Small intestine (tissue), 4 donors: Measurements from ENCODE around the gene RPL26. TPM values are rescaled to one million over a fixed set of nuclear protein-coding genes. Genes with fewer than 3 reads are reported as not detected.

ENCODE experiments used
- polyA plus RNA-seq, 4 donors: library from polyadenylated mRNA; stranded (reverse) in 3 of 4; unstranded in 1 of 4; fragments of 200-250 nt in 3 of 4; fragments of 120-200 nt in 1 of 4; gene quantifications; one replicate each; pipeline versions ENCODE4 v1.2.1 to v1.2.3, GENCODE V29; 2013
- donor health status: healthy with polysubstance abuse.
- donor health status: Bipolar disorder and iron deficiency.
- donor health status: healthy.

RPL26 gene
- polyA plus RNA-seq, 4 donors: 2,296 to 5,457 (median 3,880) TPM

Other genes starting within 250 kb of the RPL26 start
- gene PER1, start 230.8 kb downstream of the RPL26 start, polyA plus RNA-seq: 10 to 100 TPM; 17.3 to 79.4 (median 54.0) TPM
- 10 to 100 TPM; 27.5 to 75.9 (median 46.7) TPM for gene VAMP2, start 220.2 kb downstream of the RPL26 start, polyA plus RNA-seq
- 10 to 100 TPM in 2 of 4 donors, 1 to 10 TPM in 1, under 1 TPM in 1; 0.89 to 14.9 (median 7.4) TPM for gene TMEM107, start 206.8 kb downstream of the RPL26 start, polyA plus RNA-seq
- gene BORCS6, start 193.0 kb downstream of the RPL26 start, polyA plus RNA-seq: 10 to 100 TPM in 2 of 4 donors, 1 to 10 TPM in 2; 7.9 to 13.8 (median 10.8) TPM
- gene AURKB, start 172.6 kb downstream of the RPL26 start, polyA plus RNA-seq: 10 to 100 TPM in 2 of 4 donors, 1 to 10 TPM in 2; 4.9 to 48.4 (median 14.3) TPM
- 10 to 100 TPM; 10.1 to 25.8 (median 16.5) TPM for gene CTC1, start 135.1 kb downstream of the RPL26 start, polyA plus RNA-seq
- gene PFAS, start 133.9 kb downstream of the RPL26 start, polyA plus RNA-seq: 10 to 100 TPM in 3 of 4 donors, 1 to 10 TPM in 1; 6.9 to 21.4 (median 13.6) TPM
- 10 to 100 TPM; 15.0 to 40.4 (median 24.2) TPM for gene RANGRF, start 94.5 kb downstream of the RPL26 start, polyA plus RNA-seq
- 1 to 10 TPM; 1.8 to 4.9 (median 2.4) TPM for gene SLC25A35, start 87.8 kb downstream of the RPL26 start, polyA plus RNA-seq
- gene ARHGEF15, start 73.0 kb downstream of the RPL26 start, polyA plus RNA-seq: 10 to 100 TPM in 1 of 4 donors, 1 to 10 TPM in 2, under 1 TPM in 1; 0.22 to 13.6 (median 2.5) TPM
- not detected for gene ODF4, start 43.4 kb downstream of the RPL26 start, polyA plus RNA-seq
- gene RNF222, start 14.6 kb upstream of the RPL26 start, polyA plus RNA-seq: under 1 TPM in 1 of 4 donors, not detected in 3; 0.10 TPM
- gene NDEL1, start 52.7 kb upstream of the RPL26 start, polyA plus RNA-seq: 10 to 100 TPM; 24.7 to 33.0 (median 29.9) TPM
- gene MYH10, start 247.5 kb upstream of the RPL26 start, polyA plus RNA-seq: 10 to 100 TPM in 1 of 4 donors, 1 to 10 TPM in 2, under 1 TPM in 1; 0.81 to 50.9 (median 3.8) TPM